C4-2B (cell line): ENCODE measurements around the gene ADM2.

ENCODE experiments used
- ZFX ChIP-seq: fragments of 450-650 bp; IDR thresholded peaks from 2 replicates; pipeline ENCODE4 v1.6.1; 2017
- TF ChIP-seq, protein P1 (sequence below): fragments of 450-650 bp; conservative IDR thresholded peaks from 2 replicates; pipeline ENCODE4 v1.5.1; 2017; ENCODE audit warnings: mild to moderate bottlenecking

DNA sequence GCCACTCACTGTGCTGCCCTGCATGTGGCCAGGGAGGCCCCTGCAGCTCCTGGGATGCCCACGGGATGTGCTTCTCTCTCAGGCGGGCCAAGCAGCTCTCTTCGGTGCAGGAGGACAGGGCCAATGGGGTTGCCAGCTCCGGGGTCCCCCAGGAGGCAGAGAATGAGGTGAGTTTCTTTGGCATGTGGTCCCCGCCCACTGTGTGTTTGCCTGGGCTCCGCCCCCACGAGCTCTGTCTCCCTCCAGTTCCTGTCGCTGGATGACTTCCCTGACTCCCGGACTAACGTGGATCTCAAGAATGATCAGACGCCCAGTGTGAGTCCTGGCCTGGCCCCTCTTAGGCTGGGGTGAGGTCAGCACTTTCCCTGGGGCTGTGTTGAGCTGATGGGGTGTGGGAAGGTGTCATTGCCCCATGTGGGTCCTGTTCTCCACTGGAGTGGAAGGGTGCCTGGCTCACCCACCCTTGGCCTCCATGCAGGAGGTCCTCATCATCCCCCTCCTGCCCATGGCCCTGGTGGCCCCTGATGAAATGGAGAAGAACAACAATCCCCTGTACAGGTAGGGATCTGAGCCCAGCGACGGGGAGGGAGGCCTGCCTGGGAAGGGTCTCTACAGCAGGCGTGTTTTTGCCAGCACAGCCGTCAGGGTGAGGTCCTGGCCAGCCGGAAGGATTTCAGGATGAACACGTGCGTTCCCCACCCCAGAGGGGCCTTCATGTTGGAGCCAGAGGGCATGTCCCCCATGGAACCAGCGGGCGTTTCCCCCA is 36.3 kb downstream of the ADM2 start:
- TF ChIP-seq, protein P1, sequence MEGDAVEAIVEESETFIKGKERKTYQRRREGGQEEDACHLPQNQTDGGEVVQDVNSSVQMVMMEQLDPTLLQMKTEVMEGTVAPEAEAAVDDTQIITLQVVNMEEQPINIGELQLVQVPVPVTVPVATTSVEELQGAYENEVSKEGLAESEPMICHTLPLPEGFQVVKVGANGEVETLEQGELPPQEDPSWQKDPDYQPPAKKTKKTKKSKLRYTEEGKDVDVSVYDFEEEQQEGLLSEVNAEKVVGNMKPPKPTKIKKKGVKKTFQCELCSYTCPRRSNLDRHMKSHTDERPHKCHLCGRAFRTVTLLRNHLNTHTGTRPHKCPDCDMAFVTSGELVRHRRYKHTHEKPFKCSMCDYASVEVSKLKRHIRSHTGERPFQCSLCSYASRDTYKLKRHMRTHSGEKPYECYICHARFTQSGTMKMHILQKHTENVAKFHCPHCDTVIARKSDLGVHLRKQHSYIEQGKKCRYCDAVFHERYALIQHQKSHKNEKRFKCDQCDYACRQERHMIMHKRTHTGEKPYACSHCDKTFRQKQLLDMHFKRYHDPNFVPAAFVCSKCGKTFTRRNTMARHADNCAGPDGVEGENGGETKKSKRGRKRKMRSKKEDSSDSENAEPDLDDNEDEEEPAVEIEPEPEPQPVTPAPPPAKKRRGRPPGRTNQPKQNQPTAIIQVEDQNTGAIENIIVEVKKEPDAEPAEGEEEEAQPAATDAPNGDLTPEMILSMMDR: no peak
- TF ChIP-seq ZFX: no peak
